HepG2 (cell line): ENCODE data around the gene TJP2. TPM values are rescaled to one million over a fixed set of nuclear protein-coding genes. Genes with fewer than 3 reads are reported as not detected.
A peak's percentile ranks its signal among the peaks of the same experiment; 100 is the strongest.

Experiments
- AGO2 ChIP-seq: fragments of 200-400 bp; formaldehyde crosslinking; optimal IDR thresholded peaks from 2 replicates; pipeline ENCODE3; 2017; ENCODE audit warnings: mild to moderate bottlenecking, low read depth, low read length, moderate library complexity
- CREB3 ChIP-seq: sonication (generic); formaldehyde crosslinking; IDR thresholded peaks from 2 replicates; pipeline ENCODE4 v1.5.0; 2020; ENCODE audit warnings: missing genetic modification reagents
- EP300 ChIP-seq, 3 experiments: sonication (generic) in 1 of 3; formaldehyde crosslinking in 1 of 3; IDR thresholded peaks; 2 replicates each; pipeline versions ENCODE4 v1.5.1 to v1.6.1; 2011 to 2020; ENCODE audit warnings: low read depth in 2 of 3, low read length in 2 of 3, borderline replicate concordance in 1 of 3, improper control_type of control experiment in 1 of 3, mild to moderate bottlenecking in 1 of 3, missing genetic modification reagents in 1 of 3, moderate library complexity in 1 of 3
- FOXP4 ChIP-seq: sonication (generic); formaldehyde crosslinking; IDR thresholded peaks from 2 replicates; pipeline ENCODE4 v1.4.0; 2020; ENCODE audit warnings: missing genetic modification reagents
- HNRNPL ChIP-seq: fragments of 200-400 bp; formaldehyde crosslinking; IDR thresholded peaks from 2 replicates; pipeline ENCODE4 v1.6.1; 2017; ENCODE audit warnings: mild to moderate bottlenecking, low read depth, low read length
- NR2F1 ChIP-seq, 2 experiments: fragments of 450-650 bp in 1 of 2; formaldehyde crosslinking in 1 of 2; IDR thresholded peaks; 2 replicates each; pipeline versions ENCODE4 v1.5.0 to v1.6.1; 2016 to 2020; ENCODE audit warnings: mild to moderate bottlenecking in 1 of 2, missing compliant biosample characterization in 1 of 2, missing genetic modification reagents in 1 of 2, moderate library complexity in 1 of 2
- RNF2 ChIP-seq: fragments of 450-650 bp; conservative IDR thresholded peaks from 2 replicates; pipeline ENCODE4 v1.6.1; 2016; ENCODE audit warnings: low read depth
- SP1 ChIP-seq, 2 experiments: fragments of 450-650 bp in 1 of 2; sonication (generic) in 1 of 2; formaldehyde crosslinking in 1 of 2; IDR thresholded peaks; 2 replicates each; pipeline versions ENCODE4 v1.4.0 to v1.6.1; 2016 to 2020; ENCODE audit warnings: missing genetic modification reagents in 1 of 2
- ZNF280D ChIP-seq: sonication (generic); formaldehyde crosslinking; IDR thresholded peaks from 2 replicates; pipeline ENCODE4 v1.5.1; 2020; ENCODE audit warnings: mild to moderate bottlenecking, missing genetic modification reagents
- ZNF567 ChIP-seq: sonication (generic); formaldehyde crosslinking; IDR thresholded peaks from 2 replicates; pipeline ENCODE4 v1.8.1; 2023; ENCODE audit warnings: mild to moderate bottlenecking, missing genetic modification reagents, borderline replicate concordance
- ZNF670 ChIP-seq: sonication (generic); formaldehyde crosslinking; IDR thresholded peaks from 2 replicates; pipeline ENCODE4 v1.8.0; 2022; ENCODE audit warnings: mild to moderate bottlenecking, missing genetic modification reagents, borderline replicate concordance
- polyA plus RNA-seq, 8 experiments: library from polyadenylated mRNA; depleted of rRNA in 3 of 8; stranded (reverse) in 7 of 8; unstranded in 1 of 8; fragments of >200 nt; fragmentation: Illumina TruSeq in 4 of 8; extraction: Trizol in 4 of 8; gene quantifications; 2 replicates each; pipeline versions ENCODE4 v1.2.1 to v1.2.3, GENCODE V29; 2011 to 2016; ENCODE audit warnings: low read depth in 4 of 8, missing spikeins in 1 of 8, mixed read lengths in 1 of 8; ENCODE audit not compliant: insufficient read depth in 1 of 8
- total RNA-seq, 5 experiments: library from RNA; depleted of rRNA; stranded (reverse); fragments of >200 nt; fragmentation: Illumina TruSeq; extraction: Trizol; gene quantifications; 2 replicates each; pipeline ENCODE4 v1.2.3, GENCODE V29; 2016; ENCODE audit warnings: low read depth in 1 of 5
- TF ChIP-seq, protein P1 (sequence below): sonication (generic); formaldehyde crosslinking; IDR thresholded peaks from 2 replicates; pipeline ENCODE4 v1.5.0; 2020; ENCODE audit warnings: mild to moderate bottlenecking, missing genetic modification reagents
- TF ChIP-seq, protein P2 (sequence below): sonication (generic); formaldehyde crosslinking; IDR thresholded peaks from 2 replicates; pipeline ENCODE4 v1.8.0; 2022; ENCODE audit warnings: missing genetic modification reagents, mild to moderate bottlenecking, moderate library complexity, borderline replicate concordance
- TF ChIP-seq, protein P3 (sequence below): sonication (generic); formaldehyde crosslinking; IDR thresholded peaks from 2 replicates; pipeline ENCODE4 v1.4.0; 2020; ENCODE audit warnings: mild to moderate bottlenecking, missing genetic modification reagents

TJP2 gene
- total and polyA plus RNA-seq, 2 of the 13 experiments (the other 11 are each of a cell fraction or from before 2014, with no cell fraction given) = 109 to 110 TPM

GRCh38 chr9:69190086-69190862 lies 16.2 kb downstream of the TJP2 start (continued):
- TF ChIP-seq, protein P1, sequence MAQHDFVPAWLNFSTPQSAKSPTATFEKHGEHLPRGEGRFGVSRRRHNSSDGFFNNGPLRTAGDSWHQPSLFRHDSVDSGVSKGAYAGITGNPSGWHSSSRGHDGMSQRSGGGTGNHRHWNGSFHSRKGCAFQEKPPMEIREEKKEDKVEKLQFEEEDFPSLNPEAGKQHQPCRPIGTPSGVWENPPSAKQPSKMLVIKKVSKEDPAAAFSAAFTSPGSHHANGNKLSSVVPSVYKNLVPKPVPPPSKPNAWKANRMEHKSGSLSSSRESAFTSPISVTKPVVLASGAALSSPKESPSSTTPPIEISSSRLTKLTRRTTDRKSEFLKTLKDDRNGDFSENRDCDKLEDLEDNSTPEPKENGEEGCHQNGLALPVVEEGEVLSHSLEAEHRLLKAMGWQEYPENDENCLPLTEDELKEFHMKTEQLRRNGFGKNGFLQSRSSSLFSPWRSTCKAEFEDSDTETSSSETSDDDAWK (CRISPR knock-in tag) = no peak
- TF ChIP-seq ZNF670 = no peak; the same call in 1 of the 2 replicates
- TF ChIP-seq RNF2 = no peak
- no peak for TF ChIP-seq SP1 (IDR thresholded peaks at IDR 0.05)
- TF ChIP-seq SP1 (CRISPR knock-in tag; IDR thresholded peaks at IDR 0.05) = no peak
- TF ChIP-seq, protein P2, sequence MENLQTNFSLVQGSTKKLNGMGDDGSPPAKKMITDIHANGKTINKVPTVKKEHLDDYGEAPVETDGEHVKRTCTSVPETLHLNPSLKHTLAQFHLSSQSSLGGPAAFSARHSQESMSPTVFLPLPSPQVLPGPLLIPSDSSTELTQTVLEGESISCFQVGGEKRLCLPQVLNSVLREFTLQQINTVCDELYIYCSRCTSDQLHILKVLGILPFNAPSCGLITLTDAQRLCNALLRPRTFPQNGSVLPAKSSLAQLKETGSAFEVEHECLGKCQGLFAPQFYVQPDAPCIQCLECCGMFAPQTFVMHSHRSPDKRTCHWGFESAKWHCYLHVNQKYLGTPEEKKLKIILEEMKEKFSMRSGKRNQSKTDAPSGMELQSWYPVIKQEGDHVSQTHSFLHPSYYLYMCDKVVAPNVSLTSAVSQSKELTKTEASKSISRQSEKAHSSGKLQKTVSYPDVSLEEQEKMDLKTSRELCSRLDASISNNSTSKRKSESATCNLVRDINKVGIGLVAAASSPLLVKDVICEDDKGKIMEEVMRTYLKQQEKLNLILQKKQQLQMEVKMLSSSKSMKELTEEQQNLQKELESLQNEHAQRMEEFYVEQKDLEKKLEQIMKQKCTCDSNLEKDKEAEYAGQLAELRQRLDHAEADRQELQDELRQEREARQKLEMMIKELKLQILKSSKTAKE (CRISPR knock-in tag) = 0 out of 2 replicates have a peak, but pooled peaks have one; percentile 28
- no peak for TF ChIP-seq AGO2
- 0 out of 2 replicates have a peak, but pooled peaks have one; percentile 46 for TF ChIP-seq ZNF280D (CRISPR knock-in tag)
- TF ChIP-seq CREB3 (CRISPR knock-in tag) = no peak
- no peak for TF ChIP-seq HNRNPL
- peak; percentile 50 to 82; a peak in 2 of 4 replicates for TF ChIP-seq NR2F1 (CRISPR knock-in tag; IDR thresholded peaks at IDR 0.05)
- peak; percentile 64 to 97; a peak in 3 of 4 replicates for TF ChIP-seq EP300 (IDR thresholded peaks at IDR 0.05; ENCODE audit: low read depth in 2 of 2, low read length in 2 of 2)
- peak; percentile 88; the same call in 1 of the 2 replicates for TF ChIP-seq EP300 (CRISPR knock-in tag; IDR thresholded peaks at IDR 0.05; ENCODE audit: borderline replicate concordance)
- TF ChIP-seq, protein P3, sequence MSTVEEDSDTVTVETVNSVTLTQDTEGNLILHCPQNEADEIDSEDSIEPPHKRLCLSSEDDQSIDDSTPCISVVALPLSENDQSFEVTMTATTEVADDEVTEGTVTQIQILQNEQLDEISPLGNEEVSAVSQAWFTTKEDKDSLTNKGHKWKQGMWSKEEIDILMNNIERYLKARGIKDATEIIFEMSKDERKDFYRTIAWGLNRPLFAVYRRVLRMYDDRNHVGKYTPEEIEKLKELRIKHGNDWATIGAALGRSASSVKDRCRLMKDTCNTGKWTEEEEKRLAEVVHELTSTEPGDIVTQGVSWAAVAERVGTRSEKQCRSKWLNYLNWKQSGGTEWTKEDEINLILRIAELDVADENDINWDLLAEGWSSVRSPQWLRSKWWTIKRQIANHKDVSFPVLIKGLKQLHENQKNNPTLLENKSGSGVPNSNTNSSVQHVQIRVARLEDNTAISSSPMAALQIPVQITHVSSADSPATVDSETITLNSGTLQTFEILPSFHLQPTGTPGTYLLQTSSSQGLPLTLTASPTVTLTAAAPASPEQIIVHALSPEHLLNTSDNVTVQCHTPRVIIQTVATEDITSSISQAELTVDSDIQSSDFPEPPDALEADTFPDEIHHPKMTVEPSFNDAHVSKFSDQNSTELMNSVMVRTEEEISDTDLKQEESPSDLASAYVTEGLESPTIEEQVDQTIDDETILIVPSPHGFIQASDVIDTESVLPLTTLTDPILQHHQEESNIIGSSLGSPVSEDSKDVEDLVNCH (CRISPR knock-in tag) = no peak
- TF ChIP-seq ZNF567 (CRISPR knock-in tag) = no peak
- TF ChIP-seq FOXP4 = peak; percentile 95
